ENCODE data around the gene STAMBPL1.

The STAMBPL1 gene

DNA sequence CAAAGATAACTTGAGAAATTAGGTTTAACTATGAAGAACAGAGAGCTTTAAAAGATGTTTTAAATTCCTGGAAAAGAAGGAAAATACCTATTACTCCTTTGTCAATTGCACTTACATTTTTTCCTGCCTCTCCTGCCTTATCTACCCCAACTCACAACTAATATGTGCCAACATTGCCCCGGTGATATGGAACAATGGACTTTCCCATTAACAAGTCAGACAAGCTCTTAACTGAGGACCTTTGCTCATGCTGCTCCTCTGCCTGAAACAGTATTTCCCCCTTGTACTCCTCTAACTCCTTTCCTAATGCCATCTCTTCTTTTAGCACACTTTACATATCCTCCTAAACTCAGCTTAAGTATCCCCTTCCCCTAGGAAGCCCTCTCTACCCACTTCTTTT, 77.3 kb downstream of the STAMBPL1 start:
- no peak for DNase-seq

DNA sequence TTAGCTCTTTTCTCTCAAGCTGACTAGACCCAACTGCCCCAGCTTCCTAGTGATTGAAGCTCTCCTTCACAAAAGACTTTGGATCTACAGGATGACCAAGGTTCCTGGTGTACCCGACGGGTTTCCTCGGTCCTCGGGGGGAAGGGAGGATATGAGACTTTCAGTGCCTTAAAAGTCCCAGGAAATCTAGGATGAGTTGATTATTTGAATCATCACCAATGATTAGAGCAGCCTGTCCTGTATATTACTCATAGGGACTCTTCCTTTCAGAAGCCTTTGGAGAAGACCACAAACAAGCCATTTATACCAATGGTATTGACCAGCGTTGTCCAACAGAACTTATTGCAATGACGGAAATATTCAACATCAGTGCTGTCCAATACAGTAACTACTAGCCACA, 78.7 kb downstream of the STAMBPL1 start:
- no peak for DNase-seq

DNA sequence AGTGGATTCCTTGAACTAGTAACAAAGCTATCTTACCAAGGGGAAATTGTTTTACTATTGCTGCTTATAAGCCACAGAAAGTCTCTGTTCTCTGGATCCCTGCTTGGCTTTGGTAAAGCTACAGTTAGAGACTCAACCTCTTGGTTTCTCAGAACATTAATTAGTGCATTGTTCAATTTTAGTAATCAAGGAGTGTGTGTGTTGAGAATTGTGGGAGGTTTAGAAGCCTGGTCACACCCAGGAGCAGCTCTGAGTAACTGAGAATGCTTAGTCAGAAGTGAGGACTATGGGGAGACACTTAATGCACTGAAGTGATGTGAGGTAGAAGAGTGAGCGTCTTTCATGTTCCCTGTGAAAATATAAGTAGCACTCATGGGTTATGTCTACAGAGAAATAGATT, 80.8 kb downstream of the STAMBPL1 start:
- no peak for DNase-seq

DNA sequence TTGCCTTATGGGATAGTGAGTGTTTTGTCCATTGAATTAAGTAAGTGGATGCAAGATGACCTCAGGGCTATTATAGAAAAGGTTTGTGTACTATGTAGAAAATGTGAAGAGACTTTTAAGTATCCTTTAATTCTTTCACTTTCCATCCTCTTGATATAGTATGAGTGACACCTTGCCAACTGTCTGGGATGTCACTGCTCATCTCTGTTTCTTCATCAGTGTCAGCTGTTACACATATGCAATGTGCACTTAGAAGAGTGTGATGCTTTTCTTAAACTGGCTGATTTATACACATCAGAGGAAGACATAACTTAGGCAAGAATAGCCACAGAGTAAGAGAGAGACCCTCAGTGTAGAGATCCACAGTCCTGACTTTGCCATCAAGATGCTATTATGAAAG, 81.2 kb downstream of the STAMBPL1 start:
- no peak for DNase-seq

DNA sequence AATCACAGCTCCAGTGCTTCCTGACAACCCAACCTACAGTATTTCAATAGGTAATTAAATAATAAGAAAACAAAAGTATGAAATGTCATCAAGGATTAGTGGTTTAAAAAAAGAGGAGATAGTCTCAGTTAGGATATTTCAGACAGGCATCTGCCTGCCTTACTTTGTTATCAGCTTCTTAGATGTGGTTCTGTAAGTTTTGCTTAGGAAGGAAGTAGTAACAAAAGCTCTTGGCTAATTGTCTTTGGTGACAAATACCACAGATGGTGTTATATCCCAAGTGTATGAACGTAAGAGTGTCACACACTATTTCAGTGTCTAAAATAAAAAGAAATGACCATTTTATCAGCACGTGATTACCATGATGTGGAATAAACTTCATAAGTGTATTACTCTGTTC, 82.3 kb downstream of the STAMBPL1 start:
- DNase-seq, result no peak

DNA sequence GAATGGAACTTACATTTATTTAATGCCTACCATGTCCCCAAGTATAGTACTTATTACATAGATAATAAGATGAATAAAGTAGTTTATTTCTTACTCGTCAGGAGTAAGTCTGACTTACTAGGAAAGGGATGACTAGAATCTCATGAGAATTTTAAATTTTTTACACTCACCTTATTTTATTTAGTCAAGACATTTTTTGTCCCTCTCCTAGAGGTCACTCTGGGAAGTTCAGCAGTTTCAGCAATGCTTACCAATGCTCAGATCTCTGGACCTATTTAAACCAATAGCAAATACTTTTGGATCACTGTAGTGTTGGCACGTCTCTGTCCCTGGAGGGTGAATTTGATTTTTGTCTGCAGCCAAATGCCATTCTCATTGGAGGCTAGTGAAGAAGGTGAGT, 83.3 kb downstream of the STAMBPL1 start:
- DNase-seq, result no peak

DNA sequence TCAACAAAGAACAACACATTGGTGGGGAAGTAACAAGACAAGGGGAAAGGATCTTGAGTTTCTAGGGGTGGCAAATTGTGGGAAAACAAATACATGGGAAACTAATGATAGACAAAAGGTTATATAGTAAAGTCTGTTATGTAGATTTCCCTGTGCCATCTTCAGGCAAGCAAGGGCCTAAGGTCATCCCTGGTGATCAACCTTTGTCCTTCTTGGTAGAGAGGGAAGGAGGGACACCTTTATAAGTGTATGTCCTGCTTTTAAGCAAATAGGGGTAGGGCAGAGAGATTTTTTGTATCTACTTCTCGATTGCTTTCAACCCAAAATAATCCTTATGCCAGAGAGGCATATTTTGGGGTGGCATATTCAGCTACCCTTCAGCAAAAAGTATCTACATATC, 84.3 kb downstream of the STAMBPL1 start:
- no peak for DNase-seq

DNA sequence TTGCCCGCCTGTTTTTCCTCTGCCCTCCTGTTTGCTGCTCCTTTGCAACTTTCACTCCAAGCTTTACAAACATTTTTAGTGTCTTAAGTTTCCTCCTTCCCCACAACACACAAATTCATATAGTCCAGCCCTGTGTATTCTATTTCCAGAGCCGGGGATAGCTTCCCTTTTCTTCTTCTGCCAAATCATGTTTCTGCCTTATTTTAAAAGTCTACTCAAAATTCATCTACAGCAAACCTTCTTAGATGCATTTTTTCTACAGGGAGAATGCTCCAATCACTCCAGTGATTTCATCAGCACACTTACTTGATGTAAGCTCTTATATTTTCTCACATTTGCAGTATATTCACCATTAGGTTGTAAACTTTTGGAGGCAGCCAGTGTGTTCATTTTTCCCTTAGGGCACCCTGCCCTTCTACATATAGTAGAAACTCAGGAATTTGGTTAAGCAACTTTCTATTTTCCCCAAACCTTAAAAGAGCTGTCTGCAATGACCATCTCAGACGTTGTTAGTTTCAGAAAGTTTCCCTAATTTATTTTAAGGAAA, 84.9 kb downstream of the STAMBPL1 start:
- DNase-seq, result no peak

DNA sequence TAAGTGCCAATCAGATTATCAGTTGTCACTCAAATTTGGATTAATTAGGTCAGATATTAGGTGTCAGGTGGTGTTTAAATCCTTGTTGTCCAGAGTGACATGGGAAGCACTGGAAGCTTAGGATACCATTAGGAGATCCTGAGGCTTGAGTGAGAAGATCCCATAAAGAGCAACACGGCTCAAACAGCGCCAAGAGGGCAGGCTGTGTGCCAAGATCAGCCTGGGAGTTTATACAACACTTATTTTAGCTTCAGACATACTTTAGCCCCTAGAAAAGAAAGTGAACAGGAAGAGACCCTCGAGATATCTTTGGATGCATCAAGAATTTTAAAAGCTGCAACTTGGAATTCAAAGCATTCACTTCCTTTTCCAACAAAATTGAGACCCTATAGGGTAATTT, 86.8 kb downstream of the STAMBPL1 start:
- no peak for DNase-seq

DNA sequence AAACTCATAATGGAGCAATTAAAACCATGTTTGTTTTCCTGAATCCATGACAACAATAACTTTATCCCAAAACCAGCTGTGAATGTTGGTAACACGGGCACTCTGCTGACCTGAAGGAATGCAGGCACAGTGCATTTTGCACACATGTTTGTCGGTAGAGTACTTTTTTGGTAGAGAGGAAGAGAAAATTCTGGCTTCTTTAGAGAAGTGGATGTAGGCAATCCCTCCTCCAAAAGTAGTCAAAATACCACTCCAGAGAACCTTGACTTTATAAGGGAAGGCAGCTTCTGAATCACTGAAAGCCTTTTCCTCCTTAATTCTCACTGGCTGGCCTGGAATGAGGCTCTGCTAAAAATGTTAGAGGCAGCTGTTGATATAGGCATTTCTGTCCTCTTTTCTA, 88.3 kb downstream of the STAMBPL1 start:
- DNase-seq, result no peak

DNA sequence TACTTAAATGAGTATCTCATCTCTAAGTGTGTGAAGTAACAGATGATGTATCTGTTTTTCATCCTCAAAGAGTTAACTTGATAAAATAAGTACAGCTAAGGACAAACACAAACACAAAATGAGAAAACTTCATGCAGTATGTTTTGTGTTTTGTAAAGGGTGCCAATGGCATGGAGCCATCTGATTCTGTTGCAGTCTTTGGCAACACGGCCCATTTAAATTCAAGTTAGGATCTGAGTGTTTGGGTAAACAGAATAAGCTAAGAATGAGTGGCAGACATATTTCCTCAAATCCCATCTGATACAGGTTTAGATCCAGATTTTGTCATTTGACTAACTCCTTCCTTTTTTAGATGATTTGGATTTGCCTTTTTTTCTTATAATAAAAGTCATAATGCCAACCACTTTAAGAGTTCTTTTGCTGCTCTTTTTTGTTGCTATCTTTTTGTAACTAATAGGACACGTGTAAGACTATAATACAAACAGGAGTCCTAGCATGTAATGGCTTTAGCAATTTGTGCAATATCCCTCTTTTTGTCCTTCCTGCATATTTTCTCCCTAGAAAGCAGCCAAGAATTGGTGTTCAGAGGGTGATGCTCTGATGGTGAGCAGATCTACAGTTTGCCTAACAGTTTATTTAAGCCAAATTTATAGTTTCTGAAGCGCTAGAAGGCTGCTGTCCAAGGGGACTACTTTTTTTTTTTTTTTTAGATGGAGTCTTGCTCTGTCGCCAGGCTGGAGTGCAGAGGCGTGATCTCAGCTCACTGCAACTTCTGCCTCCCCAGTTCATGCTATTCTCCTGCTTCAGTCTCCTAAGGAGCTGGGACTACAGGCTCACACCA, 91.4 kb downstream of the STAMBPL1 start:
- no peak for DNase-seq

All from stimulated activated CD4-positive, alpha-beta T cell treated with anti-CD3 and anti-CD28 coated beads, Interleukin-2, amount 100 ng/mL, for 48 hours (primary cell).